Activated T-cell treated with anti-CD3 and anti-CD28 coated beads, Interleukin-2, amount 50 U/mL, for 4 hours (primary cell): Measurements from ENCODE around the gene JAM3. TPM values are rescaled to one million over a fixed set of nuclear protein-coding genes. Genes with fewer than 3 reads are reported as not detected.

ENCODE experiments used
- ATAC-seq, 2 donors: fragments of 200-7000 bp; cut with Tn5 transposase; one replicate each; pipeline ENCODE4 v1.10.0; 2021
- DNase-seq: peaks from one replicate; pipeline ENCODE4 v3.0.0-alpha.2; 2020
- H3K27me3 Mint-ChIP-seq: one replicate; pipeline ENCODE4 v1.8.0; 2021; ENCODE audit warnings: low read depth, mixed read lengths
- H3K36me3 Mint-ChIP-seq: one replicate; pipeline ENCODE4 v1.8.0; 2022; ENCODE audit warnings: mixed read lengths; ENCODE audit not compliant: insufficient read depth
- H3K4me1 Mint-ChIP-seq: one replicate; pipeline ENCODE4 v1.8.0; 2021; ENCODE audit warnings: low read depth, mixed read lengths
- H3K4me3 Mint-ChIP-seq: one replicate; pipeline ENCODE4 v1.8.0; 2021; ENCODE audit warnings: mild to moderate bottlenecking, moderate library complexity, mixed read lengths
- H3K9me3 Mint-ChIP-seq: one replicate; pipeline ENCODE4 v1.8.0; 2021; ENCODE audit warnings: mixed read lengths
- total RNA-seq, 3 donors: library from RNA; stranded (reverse); gene quantifications; one replicate each; pipeline ENCODE4 v1.2.1, GENCODE V29; 2021

The JAM3 gene
- total RNA-seq, 3 donors from 2014 or later, result 12.5 to 14.1 (median 12.8) TPM

DNA sequence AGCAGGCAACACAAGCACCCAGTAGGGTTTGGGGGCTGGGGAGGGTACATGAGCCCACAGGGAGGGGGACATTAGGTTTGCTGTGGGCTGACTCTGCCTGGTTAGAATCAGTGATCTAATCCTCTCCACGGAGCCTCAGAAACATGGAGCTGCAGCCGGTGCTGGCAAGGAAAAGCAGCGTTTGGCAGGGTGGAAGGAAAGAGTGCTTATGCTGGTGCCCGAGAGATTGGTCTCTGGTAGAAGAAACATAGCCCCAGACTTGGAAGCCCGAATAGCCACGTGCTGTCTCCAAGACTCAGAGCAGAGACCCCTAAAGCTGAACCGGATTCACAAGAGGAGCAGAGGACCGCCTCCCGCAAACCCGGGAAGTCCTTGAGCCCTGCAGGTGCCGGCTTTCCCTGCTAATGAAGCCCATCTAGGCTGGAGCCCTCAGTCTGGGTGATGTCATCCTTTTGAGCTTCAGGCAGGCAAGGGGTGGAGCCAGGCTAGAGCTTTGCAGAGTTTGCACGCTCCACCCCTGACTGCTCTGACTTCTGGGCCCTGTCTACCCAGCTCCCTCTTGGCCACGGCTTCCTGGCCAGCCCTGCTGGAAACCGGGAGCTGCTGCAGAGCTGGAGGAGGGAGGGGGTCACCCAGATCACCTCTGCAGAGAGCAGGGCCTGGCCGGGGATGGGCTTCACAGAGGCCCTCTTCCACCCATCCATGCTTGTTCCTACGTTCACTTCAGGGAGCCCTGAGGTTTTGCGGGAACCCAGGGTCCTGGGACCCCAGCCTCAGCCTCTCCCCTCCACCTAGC lies 35.0 kb upstream of the JAM3 start:
- H3K4me3 Mint-ChIP-seq, result peak overlapping the region; percentile 6
- H3K27me3 Mint-ChIP-seq, result peaks cover 3% of the 10 kb centered on the region
- DNase-seq (peak; percentile 56), ATAC-seq (peak; percentile 89 to 91)
- H3K36me3 Mint-ChIP-seq, result no peaks in the 10 kb centered on the region
- H3K4me1 Mint-ChIP-seq, result peaks cover 57% of the 10 kb centered on the region
- no peaks in the 10 kb centered on the region for H3K9me3 Mint-ChIP-seq

DNA sequence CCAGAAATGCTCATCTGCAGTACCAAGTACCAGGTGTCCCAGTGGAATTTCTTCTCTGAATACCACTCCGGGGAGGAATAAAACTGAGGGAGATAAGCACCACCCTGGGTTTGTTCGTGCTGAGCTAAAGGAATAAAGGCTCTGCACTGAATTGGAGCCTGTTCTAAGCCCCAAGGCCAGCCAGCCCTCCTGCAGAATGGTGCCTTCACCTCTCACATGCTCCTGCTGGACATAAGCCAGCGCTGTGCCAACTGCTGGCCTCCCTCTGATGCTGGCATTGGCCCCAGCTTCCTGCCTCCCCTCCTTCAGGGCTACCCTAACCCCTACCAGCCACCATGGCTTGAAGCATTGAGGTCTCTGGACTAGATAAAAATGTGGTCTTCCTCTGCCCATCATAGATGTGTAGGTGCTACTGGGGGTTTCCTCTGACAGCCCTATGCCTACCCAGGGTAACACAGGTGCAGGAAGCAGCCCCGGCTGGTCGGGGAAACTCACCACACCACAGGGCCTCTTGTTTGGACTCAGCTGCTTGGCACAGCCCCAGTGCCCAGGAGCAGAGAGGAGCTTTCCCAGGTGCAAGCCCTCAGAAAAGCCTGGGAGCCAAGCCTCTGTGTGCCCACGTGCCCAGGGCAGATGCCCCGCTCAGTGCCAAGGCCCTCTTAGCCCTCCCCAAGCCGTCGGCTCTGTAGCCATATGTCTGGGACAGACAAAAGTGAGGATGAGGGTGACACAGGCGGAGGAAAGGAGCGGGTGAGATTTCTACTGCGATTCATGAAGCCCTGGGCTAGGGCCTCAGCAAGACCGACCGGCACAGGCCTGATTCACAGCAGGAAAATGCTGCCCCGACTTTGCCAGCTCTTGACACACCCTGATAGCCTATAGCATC lies 34.1 kb upstream of the JAM3 start:
- peaks cover 51% of the 10 kb centered on the region for H3K4me1 Mint-ChIP-seq
- no peaks in the 10 kb centered on the region for H3K36me3 Mint-ChIP-seq
- no peaks in the 10 kb centered on the region for H3K9me3 Mint-ChIP-seq
- ATAC-seq, result no peak
- H3K4me3 Mint-ChIP-seq, result peak overlapping the region; percentile 84
- DNase-seq, result no peak
- H3K27me3 Mint-ChIP-seq, result peaks cover 3% of the 10 kb centered on the region

DNA sequence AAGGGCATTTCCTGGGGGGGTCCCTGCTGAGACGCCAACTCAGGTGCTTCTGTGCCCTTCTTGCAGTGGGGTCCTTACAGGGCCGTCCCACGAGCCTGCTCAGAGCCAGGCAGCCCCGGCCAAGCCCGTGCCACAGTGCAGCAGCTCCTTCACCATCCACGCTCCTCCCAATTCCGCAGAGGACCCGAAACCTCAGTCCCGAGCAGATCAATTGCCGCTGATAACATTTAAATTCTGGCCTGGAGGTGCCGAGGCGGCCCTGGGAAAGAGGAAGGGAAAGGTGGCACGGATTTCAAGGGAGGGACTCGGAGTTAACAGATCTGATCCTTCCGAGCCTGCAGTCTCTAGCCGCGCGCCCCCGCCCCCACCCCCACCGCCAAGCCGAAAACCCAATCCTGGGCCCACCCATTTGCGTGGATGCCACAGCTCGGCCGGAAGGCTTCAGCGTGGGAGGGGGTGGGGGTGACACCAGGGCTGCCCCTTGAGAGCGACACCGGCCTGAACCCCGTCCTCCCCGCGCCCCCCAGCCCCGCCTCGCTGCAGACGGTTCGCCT lies 32.3 kb upstream of the JAM3 start:
- peak; percentile 12 to 16 for ATAC-seq
- peak overlapping the region; percentile 84 for H3K4me3 Mint-ChIP-seq
- peaks cover 51% of the 10 kb centered on the region for H3K4me1 Mint-ChIP-seq
- H3K36me3 Mint-ChIP-seq, result no peaks in the 10 kb centered on the region
- H3K9me3 Mint-ChIP-seq, result no peaks in the 10 kb centered on the region
- no peak for DNase-seq
- H3K27me3 Mint-ChIP-seq, result peaks cover 3% of the 10 kb centered on the region

DNA sequence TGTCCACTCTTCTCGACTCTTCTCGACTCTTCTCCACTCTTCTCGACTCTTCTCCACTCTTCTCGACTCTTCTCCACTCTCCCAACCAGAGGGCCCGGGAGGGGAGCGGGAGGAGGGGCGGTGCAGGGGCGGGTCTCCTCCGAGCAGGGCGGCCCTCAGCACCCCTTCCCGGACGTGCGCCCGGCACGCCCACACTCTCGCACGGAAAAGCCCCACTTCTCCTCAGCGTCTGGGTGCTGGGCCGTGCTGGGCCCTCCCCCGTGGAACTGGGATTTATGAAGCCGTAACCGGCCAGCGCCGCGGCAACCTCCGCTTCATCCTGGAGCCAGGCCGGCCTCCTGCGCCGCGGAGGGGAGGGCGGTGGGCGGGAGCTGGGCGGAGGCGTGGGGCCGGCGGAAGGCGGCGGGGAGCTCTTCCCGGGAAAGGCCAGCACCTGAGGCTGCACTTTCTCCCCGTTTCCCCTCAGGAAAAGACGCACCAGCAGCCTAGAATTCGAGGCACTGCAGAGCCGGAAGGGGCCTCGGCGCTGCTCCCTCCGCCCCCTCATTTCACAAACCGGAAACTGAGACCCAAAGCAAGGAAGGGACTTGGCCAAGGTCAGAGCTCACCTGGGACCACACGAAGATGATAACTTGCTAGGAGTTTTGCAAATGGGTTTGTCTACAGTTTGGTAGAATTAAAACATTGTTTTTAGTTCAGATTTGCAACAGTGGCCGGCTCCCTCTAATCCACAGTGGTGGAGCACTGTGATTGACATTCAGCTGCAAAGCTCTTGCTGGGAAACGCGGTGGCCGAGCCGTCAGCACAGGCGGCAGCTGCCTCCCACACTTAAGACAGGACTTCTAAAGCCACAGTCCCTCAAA lies 31.6 kb upstream of the JAM3 start:
- Mint-ChIP-seq H3K4me3 (peak overlapping the region; percentile 84), H3K9me3 (no peaks in the 10 kb centered on the region), H3K27me3 (no peaks in the 10 kb centered on the region), H3K4me1 (peaks cover 45% of the 10 kb centered on the region), H3K36me3 (no peaks in the 10 kb centered on the region)
- ATAC-seq (peak; percentile 44 to 51), DNase-seq (peak; percentile 49)

- H3K4me3 Mint-ChIP-seq, result no peak overlapping the region
These were observed 29.9 kb upstream of the JAM3 start for GRCh38 chr11:134038897-134039470.

GRCh38 chr11:134039726-134040385 lies 29.0 kb upstream of the JAM3 start:
- ATAC-seq (no peak), DNase-seq (no peak)
- Mint-ChIP-seq H3K4me1 (peaks cover 24% of the 10 kb centered on the region), H3K36me3 (no peaks in the 10 kb centered on the region), H3K4me3 (no peak overlapping the region), H3K9me3 (no peaks in the 10 kb centered on the region), H3K27me3 (no peaks in the 10 kb centered on the region)

More at GRCh38 chr11:134038897-134039470, 29.9 kb upstream of the JAM3 start:
- H3K36me3 Mint-ChIP-seq, result no peaks in the 10 kb centered on the region
- no peaks in the 10 kb centered on the region for H3K9me3 Mint-ChIP-seq
- no peak for ATAC-seq
- peaks cover 32% of the 10 kb centered on the region for H3K4me1 Mint-ChIP-seq
- DNase-seq, result no peak
- no peaks in the 10 kb centered on the region for H3K27me3 Mint-ChIP-seq

- no peak overlapping the region for H3K4me3 Mint-ChIP-seq
- no peaks in the 10 kb centered on the region for H3K9me3 Mint-ChIP-seq
- DNase-seq (no peak), ATAC-seq (no peak)
- H3K36me3 Mint-ChIP-seq, result no peaks in the 10 kb centered on the region
- H3K4me1 Mint-ChIP-seq, result peaks cover 16% of the 10 kb centered on the region
- no peaks in the 10 kb centered on the region for H3K27me3 Mint-ChIP-seq
These were observed 28.2 kb upstream of the JAM3 start for GRCh38 chr11:134040386-134041302.

GRCh38 chr11:134041349-134041748 lies 27.5 kb upstream of the JAM3 start:
- H3K36me3 Mint-ChIP-seq, result no peaks in the 10 kb centered on the region
- H3K27me3 Mint-ChIP-seq, result no peaks in the 10 kb centered on the region
- H3K9me3 Mint-ChIP-seq, result no peaks in the 10 kb centered on the region
- no peak for ATAC-seq
- no peak overlapping the region for H3K4me3 Mint-ChIP-seq
- DNase-seq, result no peak
- peaks cover 14% of the 10 kb centered on the region for H3K4me1 Mint-ChIP-seq

DNA sequence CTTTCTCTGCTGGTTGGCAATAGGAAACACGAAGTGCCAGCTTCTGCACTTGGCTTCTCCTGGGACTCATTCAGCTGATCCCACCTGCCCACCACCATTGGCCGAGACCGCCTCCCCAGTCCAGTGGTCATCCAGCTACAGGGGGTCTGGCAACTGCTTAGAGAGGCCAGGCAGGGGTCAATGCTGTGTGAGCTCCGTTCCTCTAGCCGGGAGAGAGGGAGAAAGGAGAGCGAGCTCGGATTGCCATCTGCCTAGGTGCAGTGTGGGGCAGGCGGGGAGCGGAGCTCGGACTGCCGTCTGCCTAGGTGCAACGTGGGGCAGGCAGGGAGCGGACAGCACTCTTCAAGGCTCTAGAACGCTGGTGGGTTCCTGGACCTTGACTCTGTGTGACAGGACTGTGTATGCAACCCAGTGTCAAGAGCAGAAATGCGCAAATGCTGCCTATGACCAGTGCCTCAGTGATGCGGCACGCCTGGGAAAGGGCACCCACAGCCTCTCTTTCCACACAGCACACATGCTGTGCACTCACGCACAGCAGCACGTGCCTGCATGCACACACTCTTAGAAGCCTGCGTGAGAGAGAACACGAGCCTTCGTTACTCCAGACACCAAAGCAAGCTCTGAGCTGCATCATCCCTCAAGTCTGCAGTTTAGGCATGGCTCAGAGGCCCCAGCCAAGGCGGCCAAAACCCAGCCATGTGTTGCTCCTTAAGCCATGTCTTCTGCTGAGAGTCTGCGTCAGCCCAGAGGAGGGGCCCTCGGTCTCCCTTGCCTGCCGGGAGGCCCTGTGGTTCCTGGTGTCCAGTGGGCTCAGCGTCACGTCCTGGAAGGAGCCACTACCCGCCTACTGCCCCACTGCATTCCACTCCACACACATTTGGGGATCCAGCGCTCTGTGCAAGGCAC lies 26.8 kb upstream of the JAM3 start:
- Mint-ChIP-seq H3K9me3 (no peaks in the 10 kb centered on the region), H3K27me3 (peaks cover 2% of the 10 kb centered on the region), H3K4me3 (no peak overlapping the region), H3K36me3 (no peaks in the 10 kb centered on the region), H3K4me1 (peaks cover 11% of the 10 kb centered on the region)
- no peak for ATAC-seq
- DNase-seq, result no peak

DNA sequence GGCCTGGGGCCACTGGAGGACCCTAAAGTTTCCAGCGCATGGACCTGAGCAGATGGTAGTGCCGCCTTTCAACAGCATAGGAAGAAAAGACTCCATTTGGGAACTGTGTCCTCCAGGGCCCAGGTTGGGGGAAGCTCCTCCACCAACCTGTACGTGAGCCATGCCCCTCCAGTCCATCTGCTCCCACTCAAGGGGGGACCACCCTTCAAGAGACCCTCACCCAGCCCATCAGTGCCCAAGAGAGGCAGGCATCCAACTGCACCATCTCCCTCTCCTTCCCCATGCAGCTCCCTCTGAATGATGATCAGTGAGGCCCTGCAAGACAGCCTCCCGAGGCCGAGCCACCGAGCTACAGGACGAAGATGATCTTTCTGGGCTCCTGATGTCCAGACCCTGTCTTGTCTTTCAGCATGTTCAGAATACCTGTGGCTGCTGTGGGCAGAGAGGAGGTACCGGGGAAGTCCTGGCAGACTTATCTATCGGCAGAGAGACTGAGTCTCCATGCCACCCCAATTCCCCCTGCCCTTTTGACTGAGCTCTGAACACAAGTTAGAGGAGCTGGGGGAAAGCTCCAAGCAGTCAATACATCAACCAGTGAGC lies 25.0 kb upstream of the JAM3 start:
- H3K4me1 Mint-ChIP-seq, result peaks cover 2% of the 10 kb centered on the region
- H3K36me3 Mint-ChIP-seq, result no peaks in the 10 kb centered on the region
- no peak for DNase-seq
- H3K27me3 Mint-ChIP-seq, result peaks cover 5% of the 10 kb centered on the region
- H3K4me3 Mint-ChIP-seq, result no peak overlapping the region
- no peak for ATAC-seq
- H3K9me3 Mint-ChIP-seq, result no peaks in the 10 kb centered on the region

DNA sequence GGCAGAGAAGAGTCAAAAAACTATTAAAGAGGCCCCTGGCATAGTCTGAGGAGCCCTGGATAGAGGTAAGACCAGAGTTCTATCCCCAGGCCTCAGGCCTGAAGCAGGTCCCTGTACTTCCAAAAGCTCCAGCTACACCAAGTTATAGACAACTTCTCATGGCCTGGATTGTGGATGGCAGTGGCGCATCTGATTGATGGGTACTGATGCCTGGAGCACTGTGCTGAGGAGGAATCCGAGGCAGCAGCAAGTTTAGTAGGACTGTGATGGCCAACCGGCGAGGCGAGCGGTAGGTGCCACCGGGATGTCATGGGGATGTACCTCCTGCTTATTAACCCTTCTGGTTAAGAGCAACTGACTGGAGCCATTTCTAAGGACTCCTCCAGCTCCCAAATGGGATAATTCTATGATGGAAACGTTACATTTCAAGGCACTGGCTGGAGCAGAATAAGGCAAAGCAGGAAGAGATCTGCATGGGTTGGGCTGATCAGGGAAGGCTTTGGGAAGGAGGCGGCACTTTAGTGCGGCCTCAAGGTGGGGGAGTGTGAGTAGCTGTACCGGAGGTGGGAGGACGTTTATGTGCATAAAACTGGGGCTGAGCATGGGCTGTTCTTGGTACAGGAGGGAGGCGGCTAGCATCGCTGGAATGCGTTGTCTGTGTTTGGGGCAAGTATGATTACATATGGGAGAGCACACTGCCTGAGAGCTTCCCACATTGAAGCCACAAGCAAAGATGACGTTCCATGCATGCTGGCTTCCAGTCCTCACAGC lies 24.2 kb upstream of the JAM3 start:
- peaks cover 2% of the 10 kb centered on the region for H3K4me1 Mint-ChIP-seq
- no peak for ATAC-seq
- H3K9me3 Mint-ChIP-seq, result no peaks in the 10 kb centered on the region
- no peak for DNase-seq
- no peaks in the 10 kb centered on the region for H3K36me3 Mint-ChIP-seq
- no peak overlapping the region for H3K4me3 Mint-ChIP-seq
- peaks cover 10% of the 10 kb centered on the region for H3K27me3 Mint-ChIP-seq
